Adrenal gland (tissue), 12 donors: ENCODE results near the gene SPOCK1. TPM values are rescaled to one million over a fixed set of nuclear protein-coding genes. Genes with fewer than 3 reads are reported as not detected.

ENCODE experiments used
- DNase-seq, 7 donors: peaks; one replicate each; pipeline ENCODE4 v3.0.0-alpha.2; 2019 to 2020
- H3K27ac ChIP-seq, 5 donors: fragments of 200-600 bp; sonication (generic) in 4 of 5; 1 replicate in 3 of 5; 2 replicates in 2 of 5; pipeline versions ENCODE4 v1.5.1 to v1.8.0; 2016 to 2020; ENCODE audit warnings: mild to moderate bottlenecking in 1 of 5
- H3K27me3 ChIP-seq: fragments of 200-600 bp; 2 replicates; pipeline ENCODE4 v1.8.0; 2021
- H3K36me3 ChIP-seq, 2 donors: fragments of 200-600 bp; replicated peaks in 1 of 2; 1 replicate in 1 of 2; 2 replicates in 1 of 2; pipeline versions ENCODE4 v1.5.1 to v1.8.0; 2018 to 2022
- H3K4me1 ChIP-seq, 2 donors: fragments of 200-600 bp; replicated peaks in 1 of 2; 1 replicate in 1 of 2; 2 replicates in 1 of 2; pipeline versions ENCODE4 v1.5.1 to v1.8.0; 2018 to 2021
- H3K4me3 ChIP-seq, 4 donors: fragments of 200-600 bp; sonication (generic) in 3 of 4; one replicate each; pipeline ENCODE4 v1.5.1; 2016 to 2018
- H3K9me3 ChIP-seq, 3 donors: fragments of 200-600 bp; sonication (generic) in 1 of 3; replicated peaks in 1 of 3; 1 replicate in 2 of 3; 2 replicates in 1 of 3; pipeline versions ENCODE4 v1.5.1 to v1.8.0; 2016 to 2021
- POLR2A ChIP-seq, 2 donors: fragments of 450-650 bp; IDR thresholded peaks; one replicate each; pipeline ENCODE4 v1.6.1; 2017; ENCODE audit warnings: antibody characterized with exemption in 2 of 2, mild to moderate bottlenecking in 2 of 2, moderate library complexity in 1 of 2
- WGBS, 4 donors: extraction: QIAGEN DNeasy Blood & Tissue Kit in 2 of 4; methylation state at CpG; one replicate each; pipeline versions ENCODE4 v1.1.5 to v1.1.7; 2013 to 2017; 5-methylcytosine and 5-hydroxymethylcytosine counted together
- intact Hi-C, 2 donors: fragments of 100-400 bp; cut with DNase I; formaldehyde crosslinking; loops; one replicate each; pipeline versions ENCODE4 v1.14.1 to v1.15.0; 2022 to 2023
- polyA plus RNA-seq, 3 donors: library from polyadenylated mRNA; stranded (reverse); fragments of 200-250 nt in 2 of 3; fragments of 350-450 nt in 1 of 3; fragmentation: Illumina TruSeq in 1 of 3; extraction: RNeasy Lipid Tissue Mini Kit (QIAGEN cat#74804) in 1 of 3; gene quantifications; one replicate each; pipeline ENCODE4 v1.2.3, GENCODE V29; 2013 to 2014
- total RNA-seq, 9 donors: library from RNA; depleted of rRNA in 4 of 9; stranded (reverse); fragments of >200 nt in 4 of 9; fragments of 120-200 nt in 1 of 9; fragmentation: NEBNext Ultra II Directional in 1 of 9; extraction: Animal tissue kit (Norgen Biotek cat#: 25700) in 1 of 9; gene quantifications; one replicate each; pipeline versions ENCODE4 v1.1.0 to v1.2.4, GENCODE V29; 2013 to 2023
- TF ChIP-seq, protein P1 (sequence below), 6 experiments: fragments of 450-650 bp in 4 of 6; fragments of 200-600 bp in 2 of 6; sonication (generic) in 1 of 6; IDR thresholded peaks; 1 replicate in 5 of 6; 2 replicates in 1 of 6; pipeline versions ENCODE4 v1.5.1 to v1.8.0; 2016 to 2021; ENCODE audit warnings: antibody characterized with exemption in 6 of 6, mild to moderate bottlenecking in 2 of 6, moderate library complexity in 1 of 6
- donor health status: healthy with polysubstance abuse.
- donor health status: Bipolar disorder and iron deficiency.
- donor health status: DM: yes; HTN: yes; CAD: no.
- donor health status: DM: no; HTN: no; CAD: no.
- donor health status: DM: no; HTN: no; CAD: no.
- donor health status: DM: yes; HTN: yes; CAD: no.

Gene SPOCK1
- total and polyA plus RNA-seq, 12 donors, result 5.4 to 102 (median 55.6) TPM

GRCh38 chr5:137440795-137441194 is 58.3 kb downstream of the SPOCK1 start:
- H3K27ac ChIP-seq, result no peak overlapping the region
- H3K4me1 ChIP-seq, result no peaks in the 10 kb centered on the region
- H3K4me3 ChIP-seq, result no peak overlapping the region
- WGBS, 4 donors, result 67 to 72% (median 68%) methylated on average over 3 of the region's 3 CpGs
- intact Hi-C loops, result no loop called here
- TF ChIP-seq, protein P1, sequence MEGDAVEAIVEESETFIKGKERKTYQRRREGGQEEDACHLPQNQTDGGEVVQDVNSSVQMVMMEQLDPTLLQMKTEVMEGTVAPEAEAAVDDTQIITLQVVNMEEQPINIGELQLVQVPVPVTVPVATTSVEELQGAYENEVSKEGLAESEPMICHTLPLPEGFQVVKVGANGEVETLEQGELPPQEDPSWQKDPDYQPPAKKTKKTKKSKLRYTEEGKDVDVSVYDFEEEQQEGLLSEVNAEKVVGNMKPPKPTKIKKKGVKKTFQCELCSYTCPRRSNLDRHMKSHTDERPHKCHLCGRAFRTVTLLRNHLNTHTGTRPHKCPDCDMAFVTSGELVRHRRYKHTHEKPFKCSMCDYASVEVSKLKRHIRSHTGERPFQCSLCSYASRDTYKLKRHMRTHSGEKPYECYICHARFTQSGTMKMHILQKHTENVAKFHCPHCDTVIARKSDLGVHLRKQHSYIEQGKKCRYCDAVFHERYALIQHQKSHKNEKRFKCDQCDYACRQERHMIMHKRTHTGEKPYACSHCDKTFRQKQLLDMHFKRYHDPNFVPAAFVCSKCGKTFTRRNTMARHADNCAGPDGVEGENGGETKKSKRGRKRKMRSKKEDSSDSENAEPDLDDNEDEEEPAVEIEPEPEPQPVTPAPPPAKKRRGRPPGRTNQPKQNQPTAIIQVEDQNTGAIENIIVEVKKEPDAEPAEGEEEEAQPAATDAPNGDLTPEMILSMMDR (IDR thresholded peaks at IDR 0.05), result no peak
- no peak for TF ChIP-seq POLR2A (IDR thresholded peaks at IDR 0.05)
- no peak for DNase-seq
- H3K27me3 ChIP-seq, result no peaks in the 10 kb centered on the region
- H3K9me3 ChIP-seq, result no peaks in the 10 kb centered on the region
- H3K36me3 ChIP-seq, result no peaks in the 10 kb centered on the region

DNA sequence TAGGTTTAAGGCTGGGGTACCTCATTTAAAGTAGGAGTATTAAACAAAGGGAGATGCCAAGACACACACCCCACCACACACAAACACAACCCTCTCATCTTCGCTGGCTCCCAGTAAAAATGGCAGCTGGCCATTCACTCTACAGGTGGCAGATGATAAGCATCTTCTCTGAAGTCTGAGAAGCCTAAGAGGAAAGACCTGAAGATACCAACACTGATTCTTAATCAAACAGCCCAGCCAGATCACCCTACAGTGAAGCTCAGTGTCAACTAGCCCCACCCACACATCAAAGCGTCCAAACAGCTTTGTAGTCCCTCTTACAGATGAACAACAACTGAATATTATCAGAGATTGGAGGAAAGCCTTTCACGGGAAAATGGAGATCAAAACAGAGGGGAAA is 59.5 kb downstream of the SPOCK1 start:
- TF ChIP-seq POLR2A (IDR thresholded peaks at IDR 0.05), result no peak
- TF ChIP-seq, protein P1 (IDR thresholded peaks at IDR 0.05), result no peak
- H3K36me3 ChIP-seq, result no peaks in the 10 kb centered on the region
- H3K27me3 ChIP-seq, result no peaks in the 10 kb centered on the region
- no peak overlapping the region for H3K27ac ChIP-seq
- intact Hi-C loops, result no loop called here
- no peaks in the 10 kb centered on the region for H3K4me1 ChIP-seq
- DNase-seq, result no peak
- no peak overlapping the region for H3K4me3 ChIP-seq
- WGBS, 4 donors, result 75 to 83% (median 78%) methylated on average over 3 of the region's 3 CpGs
- H3K9me3 ChIP-seq, result no peaks in the 10 kb centered on the region

GRCh38 chr5:137438932-137439331 is 60.2 kb downstream of the SPOCK1 start:
- DNase-seq, result no peak
- H3K27me3 ChIP-seq, result no peaks in the 10 kb centered on the region
- H3K36me3 ChIP-seq, result no peaks in the 10 kb centered on the region
- H3K4me3 ChIP-seq, result no peak overlapping the region
- TF ChIP-seq, protein P1 (IDR thresholded peaks at IDR 0.05), result no peak
- TF ChIP-seq POLR2A (IDR thresholded peaks at IDR 0.05), result no peak
- intact Hi-C loops, result no loop called here
- 81 to 90% (median 83%) methylated on average over 2 of the region's 2 CpGs for WGBS, 4 donors
- H3K9me3 ChIP-seq, result no peaks in the 10 kb centered on the region
- H3K27ac ChIP-seq, result no peak overlapping the region
- H3K4me1 ChIP-seq, result no peaks in the 10 kb centered on the region

DNA sequence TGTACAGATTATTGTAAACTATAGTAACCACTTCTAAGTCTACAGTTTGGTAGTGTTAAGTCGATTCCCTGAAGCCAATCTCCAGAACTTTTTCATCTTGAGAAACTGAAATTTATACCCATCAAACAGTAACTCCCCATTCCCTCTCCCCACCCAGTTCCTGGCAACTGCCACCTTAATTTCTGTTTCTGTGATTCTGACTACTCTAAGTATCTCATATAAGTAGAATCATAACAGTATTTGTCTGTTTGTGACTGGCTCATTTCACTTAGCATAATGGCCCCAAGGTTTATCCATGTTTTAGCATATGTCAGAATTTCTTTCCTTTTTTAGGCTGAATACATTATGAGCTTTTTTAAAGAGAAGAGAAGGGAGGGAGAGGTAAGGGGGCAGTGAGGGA is 61.4 kb downstream of the SPOCK1 start:
- intact Hi-C loops, result no loop called here
- no peak for DNase-seq
- Histone ChIP-seq H3K27me3 (no peaks in the 10 kb centered on the region), H3K9me3 (no peaks in the 10 kb centered on the region), H3K27ac (no peak overlapping the region), H3K36me3 (no peaks in the 10 kb centered on the region), H3K4me1 (no peaks in the 10 kb centered on the region), H3K4me3 (no peak overlapping the region)
- TF ChIP-seq POLR2A (IDR thresholded peaks at IDR 0.05), result no peak
- TF ChIP-seq, protein P1 (IDR thresholded peaks at IDR 0.05), result no peak
- 69 to 85% (median 77%) methylated on average over 1 of the region's 1 CpG for WGBS, 4 donors
